HEK293 (cell line): ENCODE measurements around the gene LMNA.
"Not testable (repeated sequence)": the region's sequence is repeated elsewhere in the genome, so short reads cannot be mapped to it uniquely, and the experiment has no call there.

ENCODE experiments used
- CTCF ChIA-PET: fragments of 350-600 bp; formaldehyde crosslinking; extraction: SDS; loops from one replicate; lab custom pipeline; 2021; ENCODE audit warnings: antibody characterized with exemption; lab: Yijun Ruan, JAX
- POLR2A ChIA-PET: fragments of 300-600 bp; formaldehyde crosslinking; extraction: SDS; loops from one replicate; lab custom pipeline; 2020; ENCODE audit warnings: antibody characterized with exemption, inconsistent platforms; lab: Yijun Ruan, JAX
- H3K27ac ChIP-seq: fragments of 200-500 bp; sonication (Bioruptor generic); 2 replicates; pipeline ENCODE4 v1.5.1; 2014; ENCODE audit warnings: low read depth, low read length, control low read depth, inconsistent platforms; ENCODE audit errors: extremely low read depth
- H3K36me3 ChIP-seq, 2 experiments: fragments of 200-500 bp in 1 of 2; sonication (Bioruptor generic) in 1 of 2; 1 replicate in 1 of 2; 2 replicates in 1 of 2; pipeline ENCODE4 v1.5.1; 2014 to 2017; ENCODE audit warnings: inconsistent platforms in 2 of 2, low read length in 2 of 2; ENCODE audit not compliant: control insufficient read depth in 2 of 2, insufficient read depth in 1 of 2
- H3K4me1 ChIP-seq: fragments of 200-500 bp; sonication (Bioruptor generic); 2 replicates; pipeline ENCODE4 v1.5.1; 2014; ENCODE audit warnings: mild to moderate bottlenecking, low read length, inconsistent platforms; ENCODE audit not compliant: control insufficient read depth, insufficient read depth
- H3K4me3 ChIP-seq: 2 replicates; pipeline ENCODE4 v1.5.1; 2011; ENCODE audit warnings: low read depth, mild to moderate bottlenecking, control low read depth, low read length, moderate library complexity
- H3K9me3 ChIP-seq: fragments of 200-500 bp; sonication (Bioruptor generic); 2 replicates; pipeline ENCODE4 v1.5.1; 2014; ENCODE audit warnings: low read depth, low read length, inconsistent platforms; ENCODE audit not compliant: control insufficient read depth, insufficient read depth
- BCL11A ChIP-seq: fragments of 450-650 bp; formaldehyde crosslinking; IDR thresholded peaks from 2 replicates; pipeline ENCODE4 v1.5.1; 2016; ENCODE audit warnings: low read depth, missing biosample characterization, missing genetic modification characterization
- INSM2 ChIP-seq: fragments of 450-650 bp; formaldehyde crosslinking; IDR thresholded peaks from 2 replicates; pipeline ENCODE4 v1.5.1; 2016; ENCODE audit warnings: missing biosample characterization, missing genetic modification characterization
- OSR2 ChIP-seq: fragments of 450-650 bp; formaldehyde crosslinking; IDR thresholded peaks from 2 replicates; pipeline ENCODE4 v1.5.1; 2016; ENCODE audit warnings: missing biosample characterization, missing genetic modification characterization
- PRDM10 ChIP-seq: fragments of 450-650 bp; formaldehyde crosslinking; IDR thresholded peaks from 2 replicates; pipeline ENCODE4 v1.5.1; 2016; ENCODE audit warnings: missing biosample characterization, missing genetic modification characterization
- SP2 ChIP-seq: fragments of 450-650 bp; formaldehyde crosslinking; IDR thresholded peaks from 2 replicates; pipeline ENCODE4 v1.5.1; 2016; ENCODE audit warnings: missing biosample characterization, missing genetic modification characterization
- TCF7L2 ChIP-seq: IDR thresholded peaks from 2 replicates; pipeline ENCODE4 v1.6.1; 2011; ENCODE audit warnings: low read depth, mild to moderate bottlenecking, inconsistent platforms, low read length, moderate library complexity, borderline replicate concordance
- ZNF121 ChIP-seq: fragments of 450-650 bp; formaldehyde crosslinking; IDR thresholded peaks from 2 replicates; pipeline ENCODE4 v1.5.1; 2016; ENCODE audit warnings: missing biosample characterization, missing genetic modification characterization
- ZNF133 ChIP-seq: fragments of 450-650 bp; formaldehyde crosslinking; IDR thresholded peaks from 2 replicates; pipeline ENCODE4 v1.5.1; 2016; ENCODE audit warnings: missing biosample characterization, missing genetic modification characterization
- ZNF223 ChIP-seq: fragments of 450-650 bp; formaldehyde crosslinking; IDR thresholded peaks from 2 replicates; pipeline ENCODE4 v1.5.1; 2016; ENCODE audit warnings: missing biosample characterization, missing genetic modification characterization
- ZNF37A ChIP-seq: fragments of 450-650 bp; IDR thresholded peaks from 2 replicates; pipeline ENCODE4 v1.5.1; 2018; ENCODE audit warnings: missing biosample characterization, missing genetic modification characterization
- ZNF391 ChIP-seq: fragments of 450-650 bp; formaldehyde crosslinking; IDR thresholded peaks from 2 replicates; pipeline ENCODE4 v1.5.1; 2016; ENCODE audit warnings: low read depth, missing biosample characterization, missing genetic modification characterization, borderline replicate concordance
- ZNF426 ChIP-seq: fragments of 450-650 bp; formaldehyde crosslinking; IDR thresholded peaks from 2 replicates; pipeline ENCODE4 v1.5.1; 2017; ENCODE audit warnings: missing biosample characterization, missing genetic modification characterization, mild to moderate bottlenecking, inconsistent platforms, moderate library complexity
- ZNF623 ChIP-seq: fragments of 450-650 bp; formaldehyde crosslinking; IDR thresholded peaks from 2 replicates; pipeline ENCODE4 v1.5.1; 2016; ENCODE audit warnings: missing biosample characterization, missing genetic modification characterization
- ZNF670 ChIP-seq: fragments of 450-650 bp; formaldehyde crosslinking; IDR thresholded peaks from 2 replicates; pipeline ENCODE4 v1.5.1; 2016; ENCODE audit warnings: missing biosample characterization, missing genetic modification characterization, low read depth
- ZNF692 ChIP-seq: fragments of 450-650 bp; formaldehyde crosslinking; IDR thresholded peaks from 2 replicates; pipeline ENCODE4 v1.5.1; 2016; ENCODE audit warnings: missing biosample characterization, missing genetic modification characterization
- ZNF704 ChIP-seq: fragments of 450-650 bp; formaldehyde crosslinking; IDR thresholded peaks from 2 replicates; pipeline ENCODE4 v1.5.1; 2016; ENCODE audit warnings: missing biosample characterization, missing genetic modification characterization
- ZNF792 ChIP-seq: fragments of 450-650 bp; formaldehyde crosslinking; IDR thresholded peaks from 2 replicates; pipeline ENCODE4 v1.5.1; 2016; ENCODE audit warnings: missing biosample characterization, missing genetic modification characterization
- TF ChIP-seq, protein P1 (sequence below): fragments of 450-650 bp; formaldehyde crosslinking; IDR thresholded peaks from 2 replicates; pipeline ENCODE4 v1.5.1; 2016; ENCODE audit warnings: missing biosample characterization, missing genetic modification characterization
- TF ChIP-seq, protein P2 (sequence below): fragments of 450-650 bp; formaldehyde crosslinking; IDR thresholded peaks from 2 replicates; pipeline ENCODE4 v1.5.1; 2017; ENCODE audit warnings: missing biosample characterization, missing genetic modification characterization
- TF ChIP-seq, protein P3 (sequence below): fragments of 450-650 bp; formaldehyde crosslinking; IDR thresholded peaks from 2 replicates; pipeline ENCODE4 v1.5.1; 2017; ENCODE audit warnings: missing biosample characterization, missing genetic modification characterization

LMNA gene

DNA sequence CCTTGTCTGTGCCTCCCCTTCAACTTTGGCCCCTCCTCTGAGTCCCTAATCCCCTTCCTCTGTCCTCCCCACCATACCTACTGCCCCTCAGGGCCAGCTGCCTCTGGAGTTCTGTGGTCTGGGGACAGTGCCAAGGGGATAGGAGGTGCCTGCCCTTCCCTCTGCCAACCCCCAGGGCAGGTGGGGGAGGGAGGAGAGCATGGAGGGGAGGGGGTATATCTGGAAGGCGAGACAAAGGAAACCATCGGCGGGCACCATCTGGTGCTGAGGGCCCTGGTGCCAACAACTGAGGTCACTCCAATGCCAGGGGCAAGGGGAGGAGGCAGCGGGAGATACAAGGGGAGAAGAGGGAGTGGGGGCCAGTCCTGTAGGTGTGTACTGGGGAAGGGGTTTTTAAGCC, 44.0 kb upstream of the LMNA start (continued):
- TF ChIP-seq, protein P1, sequence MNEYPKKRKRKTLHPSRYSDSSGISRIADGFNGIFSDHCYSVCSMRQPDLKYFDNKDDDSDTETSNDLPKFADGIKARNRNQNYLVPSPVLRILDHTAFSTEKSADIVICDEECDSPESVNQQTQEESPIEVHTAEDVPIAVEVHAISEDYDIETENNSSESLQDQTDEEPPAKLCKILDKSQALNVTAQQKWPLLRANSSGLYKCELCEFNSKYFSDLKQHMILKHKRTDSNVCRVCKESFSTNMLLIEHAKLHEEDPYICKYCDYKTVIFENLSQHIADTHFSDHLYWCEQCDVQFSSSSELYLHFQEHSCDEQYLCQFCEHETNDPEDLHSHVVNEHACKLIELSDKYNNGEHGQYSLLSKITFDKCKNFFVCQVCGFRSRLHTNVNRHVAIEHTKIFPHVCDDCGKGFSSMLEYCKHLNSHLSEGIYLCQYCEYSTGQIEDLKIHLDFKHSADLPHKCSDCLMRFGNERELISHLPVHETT (tag by site-specific recombination), result no peak
- TF ChIP-seq OSR2 (tag by site-specific recombination) (no peak), ZNF133 (tag by site-specific recombination) (no peak), ZNF223 (no peak), TCF7L2 (no peak), ZNF692 (tag by site-specific recombination) (no peak), ZNF623 (tag by site-specific recombination) (no peak), ZNF37A (tag by site-specific recombination) (no peak), ZNF391 (no peak), ZNF704 (tag by site-specific recombination) (no peak), BCL11A (tag by site-specific recombination) (no peak), ZNF792 (tag by site-specific recombination) (no peak), INSM2 (tag by site-specific recombination) (no peak), SP2 (no peak)
- TF ChIP-seq, protein P2, sequence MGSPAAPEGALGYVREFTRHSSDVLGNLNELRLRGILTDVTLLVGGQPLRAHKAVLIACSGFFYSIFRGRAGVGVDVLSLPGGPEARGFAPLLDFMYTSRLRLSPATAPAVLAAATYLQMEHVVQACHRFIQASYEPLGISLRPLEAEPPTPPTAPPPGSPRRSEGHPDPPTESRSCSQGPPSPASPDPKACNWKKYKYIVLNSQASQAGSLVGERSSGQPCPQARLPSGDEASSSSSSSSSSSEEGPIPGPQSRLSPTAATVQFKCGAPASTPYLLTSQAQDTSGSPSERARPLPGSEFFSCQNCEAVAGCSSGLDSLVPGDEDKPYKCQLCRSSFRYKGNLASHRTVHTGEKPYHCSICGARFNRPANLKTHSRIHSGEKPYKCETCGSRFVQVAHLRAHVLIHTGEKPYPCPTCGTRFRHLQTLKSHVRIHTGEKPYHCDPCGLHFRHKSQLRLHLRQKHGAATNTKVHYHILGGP (tag by site-specific recombination), result no peak

- H3K36me3 ChIP-seq, H3K9me3 ChIP-seq, POLR2A ChIA-PET, H3K4me1 ChIP-seq, H3K4me3 ChIP-seq, H3K27ac ChIP-seq: not testable (repeated sequence)
- peak; percentile 94 for TF ChIP-seq ZNF121 (tag by site-specific recombination)
- CTCF ChIA-PET, result interaction anchor here (1.1 to 1.2 kb wide), 2 partner anchors 25 to 133 kb away, joined by 3 to 5 read pairs; no protein-coding TSS in a partner anchor
Observed at GRCh38 chr1:156071332-156071816, 43.1 kb upstream of the LMNA start.

DNA sequence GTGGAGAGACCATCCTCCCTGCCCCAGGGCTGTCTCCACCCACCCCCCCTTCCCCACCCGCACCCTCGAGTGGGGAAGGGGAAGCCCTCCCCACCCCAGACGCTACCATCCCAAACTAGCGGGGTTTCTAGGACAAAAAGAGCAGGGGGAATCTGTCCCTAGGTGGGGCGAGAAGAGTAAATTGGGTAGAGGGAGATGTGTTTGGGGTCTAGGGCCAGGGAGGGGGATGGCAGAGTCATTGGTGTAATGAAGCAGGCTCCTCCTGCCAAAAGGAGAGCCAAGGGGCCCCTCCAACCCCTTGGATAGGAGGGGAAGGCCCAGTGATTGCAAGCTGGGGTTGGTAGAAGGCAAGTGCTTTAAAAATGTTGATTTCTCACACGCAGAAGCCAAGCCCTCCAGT, 42.3 kb upstream of the LMNA start:
- H3K36me3 ChIP-seq, result peaks cover 0 to 17% of the 10 kb centered on the region in 2 experiments; a peak in 1 of 3 replicates
- no peak for TF ChIP-seq ZNF426 (tag by site-specific recombination)
- peak; percentile 90 for TF ChIP-seq PRDM10 (tag by site-specific recombination)
- TF ChIP-seq ZNF670 (tag by site-specific recombination), result no peak
- TF ChIP-seq, protein P3, sequence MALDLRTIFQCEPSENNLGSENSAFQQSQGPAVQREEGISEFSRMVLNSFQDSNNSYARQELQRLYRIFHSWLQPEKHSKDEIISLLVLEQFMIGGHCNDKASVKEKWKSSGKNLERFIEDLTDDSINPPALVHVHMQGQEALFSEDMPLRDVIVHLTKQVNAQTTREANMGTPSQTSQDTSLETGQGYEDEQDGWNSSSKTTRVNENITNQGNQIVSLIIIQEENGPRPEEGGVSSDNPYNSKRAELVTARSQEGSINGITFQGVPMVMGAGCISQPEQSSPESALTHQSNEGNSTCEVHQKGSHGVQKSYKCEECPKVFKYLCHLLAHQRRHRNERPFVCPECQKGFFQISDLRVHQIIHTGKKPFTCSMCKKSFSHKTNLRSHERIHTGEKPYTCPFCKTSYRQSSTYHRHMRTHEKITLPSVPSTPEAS (tag by site-specific recombination), result no peak
- POLR2A ChIA-PET, result no interaction called here
- CTCF ChIA-PET, result interaction anchor here (0.7 to 1.1 kb wide), 2 partner anchors 18 to 24 kb away, joined by 3 to 5 read pairs; no protein-coding TSS in a partner anchor
- peaks cover 7% of the 10 kb centered on the region; the same call in 1 of the 2 replicates for H3K4me1 ChIP-seq
- H3K4me3 ChIP-seq, result no peak overlapping the region
- no peak overlapping the region for H3K27ac ChIP-seq
- no peaks in the 10 kb centered on the region for H3K9me3 ChIP-seq
